Stromal cell of bone marrow (primary cell): Measurements from ENCODE around the gene POU2F1.

Source experiments
- DNase-seq: peaks from one replicate; pipeline ENCODE4 v3.0.0-alpha.2; 2012; ENCODE audit warnings: low read depth

The POU2F1 gene

DNA sequence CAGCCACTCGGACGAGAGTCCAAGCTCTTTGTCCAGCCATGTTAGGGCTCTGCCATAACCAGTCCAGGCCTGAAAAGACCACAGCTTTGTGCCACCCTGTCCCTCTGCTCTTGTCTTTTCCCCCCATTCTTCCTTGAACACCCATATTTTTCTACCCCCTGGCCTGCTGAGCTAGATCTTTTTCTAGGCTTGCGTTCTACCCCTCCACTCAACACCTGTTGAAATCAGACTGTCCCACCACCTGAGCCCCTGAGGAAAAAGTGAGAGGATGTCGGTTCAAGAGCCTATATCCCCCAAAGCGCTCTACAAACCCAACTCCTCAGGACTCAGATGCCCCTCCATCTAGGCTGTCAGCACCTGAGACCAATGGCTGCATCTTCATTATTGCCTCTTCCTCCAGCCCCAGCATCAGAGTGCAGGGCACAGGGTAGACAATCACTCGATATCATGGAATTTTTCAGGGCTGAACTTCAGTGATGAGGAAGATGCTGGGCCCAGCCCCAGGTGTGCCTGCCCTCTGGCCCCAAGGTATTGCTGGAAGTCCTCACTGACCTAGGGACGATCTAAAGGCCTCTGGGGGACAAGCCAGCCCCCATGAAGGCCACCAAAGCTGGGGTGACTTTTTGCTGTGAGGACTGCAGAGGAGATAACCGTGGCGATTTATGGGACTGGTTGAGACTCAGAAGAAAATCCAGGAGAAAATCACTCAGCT is 222.3 kb downstream of the POU2F1 start:
- DNase-seq = no peak

DNA sequence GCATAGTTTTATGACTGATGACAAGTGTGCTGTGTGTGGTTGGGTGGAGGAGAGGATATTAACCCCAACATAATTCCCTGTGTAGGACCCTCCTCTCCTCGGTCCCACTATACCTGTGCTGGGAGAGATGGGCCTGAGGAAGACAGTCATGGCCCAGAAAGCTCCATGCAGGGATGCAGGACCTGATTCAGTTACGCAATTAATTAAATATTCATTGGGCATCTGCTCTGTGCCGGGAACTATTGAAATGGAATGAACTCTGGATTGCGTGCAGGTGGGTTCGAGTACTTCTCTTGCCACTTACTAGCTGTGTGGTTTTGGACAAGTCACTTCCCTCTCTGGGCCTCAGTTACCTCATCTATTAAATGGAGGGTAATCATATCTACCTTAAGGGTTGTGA is 223.1 kb downstream of the POU2F1 start:
- DNase-seq = no peak

GRCh38 chr1:167446966-167447365 is 226.3 kb downstream of the POU2F1 start:
- DNase-seq = no peak

- no peak for DNase-seq
Observed at GRCh38 chr1:167447521-167448136, 226.9 kb downstream of the POU2F1 start.

GRCh38 chr1:167450843-167451242 is 230.2 kb downstream of the POU2F1 start:
- no peak for DNase-seq

DNA sequence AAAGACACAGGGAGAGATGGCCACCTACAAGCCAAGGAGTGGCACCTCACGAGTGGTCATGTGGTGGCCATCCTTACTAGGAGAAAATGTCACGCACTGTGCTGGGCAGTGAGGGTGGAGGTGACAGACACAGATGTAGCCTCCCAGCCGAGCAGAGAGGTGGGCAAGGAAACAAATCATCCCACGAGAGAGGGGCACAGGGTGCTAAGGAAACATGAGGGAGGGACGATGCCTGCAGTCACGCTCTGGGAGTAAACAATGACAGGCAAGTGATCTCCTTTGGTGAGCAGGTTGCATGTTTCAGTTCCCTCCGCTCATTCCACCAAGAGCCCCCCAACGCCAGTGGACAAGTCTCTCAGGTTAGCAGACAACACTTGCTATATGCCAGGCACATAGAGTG is 231.8 kb downstream of the POU2F1 start:
- DNase-seq = no peak

DNA sequence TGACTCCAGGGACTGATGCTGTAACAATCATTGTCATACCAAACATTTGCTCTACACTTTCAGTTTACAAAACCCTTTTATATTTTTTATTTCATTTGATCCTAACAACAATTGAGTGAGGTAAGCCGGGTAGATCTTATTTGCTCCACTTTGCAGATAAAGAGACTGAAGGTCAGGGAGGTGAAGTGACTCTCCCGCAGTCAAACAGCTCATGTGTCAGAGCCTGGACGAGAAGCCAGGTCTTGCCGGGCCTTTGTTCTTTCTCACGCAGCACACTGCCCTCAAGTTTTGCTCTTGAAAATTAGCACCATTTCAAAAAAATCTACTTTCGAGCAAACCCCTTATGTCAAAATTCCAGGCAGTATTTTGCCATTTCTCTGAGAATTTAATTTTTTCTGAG is 232.4 kb downstream of the POU2F1 start:
- no peak for DNase-seq

GRCh38 chr1:167454304-167454893 is 233.7 kb downstream of the POU2F1 start:
- no peak for DNase-seq

DNA sequence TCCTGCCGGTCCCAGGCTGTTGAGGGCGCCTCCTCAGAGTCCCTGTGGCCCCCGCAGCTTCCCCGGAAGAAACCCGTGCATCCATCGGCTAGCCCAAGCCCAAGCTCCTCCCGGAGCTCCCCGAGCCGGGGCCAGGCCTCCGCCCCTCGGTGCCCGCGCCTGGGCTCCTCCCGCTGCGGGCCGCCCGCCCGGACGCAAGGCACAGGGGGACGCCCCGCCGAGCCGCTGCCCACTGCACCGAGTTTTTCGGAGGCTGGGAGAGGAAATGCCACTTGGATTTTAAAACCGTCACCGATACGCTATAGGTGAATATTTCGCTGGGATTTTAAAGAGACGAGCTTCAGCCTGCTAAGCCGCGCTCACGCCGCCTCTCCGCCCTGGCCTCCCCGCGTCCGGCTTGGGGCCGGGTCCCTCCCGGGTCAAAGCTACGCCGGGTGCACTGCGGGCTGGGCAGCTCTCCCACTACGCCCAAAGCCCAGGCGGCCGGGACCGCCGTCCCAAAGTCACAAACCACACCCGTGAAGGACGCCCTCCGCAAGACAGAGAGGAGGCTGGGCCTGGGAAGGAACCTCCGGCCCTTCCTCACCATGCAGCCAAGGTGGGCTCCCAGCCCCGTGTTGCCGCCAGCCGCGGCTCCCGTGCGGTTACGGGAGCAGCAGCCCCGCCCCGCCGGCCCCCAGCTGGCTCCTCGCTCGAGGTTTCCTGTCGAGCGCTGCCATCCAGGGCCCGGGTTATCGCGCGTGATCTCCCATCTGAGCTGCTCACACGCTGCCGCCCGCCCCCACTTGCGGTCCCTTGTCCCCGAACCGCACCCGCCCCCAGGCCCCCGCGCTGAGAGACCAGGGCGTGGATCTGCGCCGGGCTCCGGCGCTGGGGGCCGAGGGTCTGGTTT is 234.5 kb downstream of the POU2F1 start:
- no peak for DNase-seq

GRCh38 chr1:167455786-167456446 is 235.2 kb downstream of the POU2F1 start:
- DNase-seq = no peak

DNA sequence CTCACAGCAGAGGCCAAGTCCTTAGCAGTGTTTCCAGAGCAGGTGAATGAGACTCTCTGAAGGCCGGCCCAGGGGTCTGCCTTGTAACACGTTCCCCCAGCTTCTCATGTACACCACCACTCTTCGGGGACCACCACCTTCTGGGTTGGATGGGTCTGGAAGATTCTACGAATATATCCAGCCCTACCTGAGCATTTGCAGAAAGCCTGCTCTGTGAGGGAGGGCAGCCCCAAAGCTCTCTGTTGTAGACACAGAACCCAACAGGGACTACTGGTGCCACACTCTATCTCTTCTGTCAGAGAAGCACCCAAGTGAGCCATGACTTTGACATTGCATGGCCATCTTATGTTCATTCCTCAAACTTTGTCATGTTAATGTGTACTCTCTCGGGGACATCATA is 235.8 kb downstream of the POU2F1 start:
- no peak for DNase-seq

DNA sequence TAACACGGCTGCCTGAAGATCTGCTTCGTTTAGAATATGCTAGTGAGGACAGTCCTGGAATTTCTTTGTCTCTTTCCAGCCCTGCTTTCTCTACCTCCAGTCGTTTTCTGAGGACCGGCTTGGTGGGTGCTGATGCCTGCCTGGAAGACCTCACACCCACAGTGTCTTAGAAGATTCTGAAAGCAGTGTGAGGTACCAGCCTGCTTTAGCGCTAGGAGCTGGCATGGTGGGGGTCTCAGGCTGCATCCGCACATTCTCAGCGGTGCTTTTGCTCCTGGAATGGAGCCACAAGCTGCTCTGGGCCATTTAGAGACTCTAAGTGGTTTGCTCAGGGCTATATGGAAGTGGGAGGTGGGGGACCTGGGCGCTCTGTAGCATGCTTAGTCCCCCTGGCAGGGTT is 236.2 kb downstream of the POU2F1 start:
- DNase-seq = no peak

DNA sequence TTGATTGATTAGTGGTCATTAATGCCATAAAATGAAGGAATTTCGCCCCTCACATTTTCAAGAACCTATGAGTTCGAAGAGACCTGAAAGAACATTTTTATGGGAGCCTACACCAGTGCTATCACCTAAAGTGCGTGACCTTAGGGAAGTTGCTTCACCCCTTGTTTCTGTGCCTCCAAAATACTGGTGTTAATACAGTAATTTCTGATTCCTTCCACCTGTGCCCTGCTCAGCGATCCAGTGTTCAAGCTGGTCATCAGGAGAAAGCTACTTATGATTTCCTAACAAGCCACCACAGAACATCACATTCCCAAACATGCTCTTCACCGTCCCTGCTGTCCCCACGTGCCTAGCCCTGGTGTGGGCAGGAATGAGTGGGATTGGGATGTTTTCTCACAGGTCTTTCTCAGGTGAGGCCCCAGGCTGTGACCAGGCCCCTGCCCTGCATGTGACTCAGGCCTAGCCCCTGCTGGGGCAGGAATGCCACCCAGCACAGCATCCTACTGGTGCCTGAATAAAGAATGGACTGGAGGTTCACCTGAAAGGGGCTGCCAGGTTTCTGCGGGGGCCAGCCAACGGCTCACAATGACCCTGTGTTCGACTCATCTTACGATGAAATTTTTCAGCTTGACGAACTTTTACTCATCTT is 237.4 kb downstream of the POU2F1 start:
- no peak for DNase-seq

DNA sequence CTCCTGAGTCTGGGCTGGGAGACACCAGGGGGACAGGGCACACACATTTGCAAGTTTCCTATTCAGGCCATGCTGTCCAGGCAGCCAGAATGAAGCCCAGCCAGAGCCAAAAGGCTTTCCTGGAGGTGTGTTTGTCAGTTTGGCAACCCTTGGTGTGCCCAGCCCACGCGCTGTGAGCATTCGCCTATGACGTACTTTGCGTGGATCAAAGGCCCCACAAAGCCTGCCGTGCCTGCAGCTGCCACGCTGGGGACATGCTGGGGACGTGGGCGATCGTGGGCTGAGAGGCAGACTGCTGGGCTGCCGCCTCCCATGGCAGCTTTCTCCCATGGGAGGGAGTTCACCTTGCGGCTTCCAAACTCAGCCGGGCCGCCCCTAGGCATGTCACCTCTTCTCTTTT is 240.2 kb downstream of the POU2F1 start:
- no peak for DNase-seq

- no peak for DNase-seq
Observed at GRCh38 chr1:167462341-167462740, 241.7 kb downstream of the POU2F1 start.

- DNase-seq = no peak
Observed at GRCh38 chr1:167463080-167463479, 242.4 kb downstream of the POU2F1 start.

DNA sequence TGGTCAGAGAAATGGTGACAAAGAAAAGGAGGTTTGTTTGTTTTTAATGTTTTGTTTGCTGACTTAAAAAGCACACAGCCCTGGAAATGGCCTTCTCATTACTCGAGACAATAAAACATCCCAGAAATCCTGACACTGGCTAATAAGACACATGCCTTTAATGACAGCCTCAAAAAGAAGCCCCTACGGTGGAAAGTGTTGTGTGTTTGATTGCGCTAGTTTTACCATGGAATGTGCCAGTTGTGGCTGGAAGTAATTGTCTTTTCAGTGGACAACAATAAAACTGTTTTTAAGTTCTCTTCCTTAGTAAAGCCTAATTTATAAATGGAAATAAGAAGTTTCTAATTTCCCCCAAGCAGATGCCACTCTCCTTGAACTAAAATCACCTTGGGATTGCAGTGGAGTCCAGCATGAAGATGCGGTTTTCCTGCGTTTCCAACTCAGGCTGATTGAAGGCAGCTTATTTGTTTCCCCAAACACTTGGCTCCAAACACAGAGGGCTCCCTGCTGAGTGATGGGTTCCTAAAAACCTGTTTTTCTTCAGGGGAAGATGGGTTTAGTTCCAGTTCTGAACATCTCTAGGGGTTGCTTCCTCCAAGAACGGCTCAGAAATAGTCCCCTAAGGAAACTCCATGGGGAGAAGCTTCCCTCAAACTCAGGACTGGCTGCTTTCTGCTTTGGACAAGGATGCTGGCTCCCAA is 243.3 kb downstream of the POU2F1 start:
- no peak for DNase-seq

- DNase-seq = no peak
Observed at GRCh38 chr1:167465018-167465417, 244.3 kb downstream of the POU2F1 start.

DNA sequence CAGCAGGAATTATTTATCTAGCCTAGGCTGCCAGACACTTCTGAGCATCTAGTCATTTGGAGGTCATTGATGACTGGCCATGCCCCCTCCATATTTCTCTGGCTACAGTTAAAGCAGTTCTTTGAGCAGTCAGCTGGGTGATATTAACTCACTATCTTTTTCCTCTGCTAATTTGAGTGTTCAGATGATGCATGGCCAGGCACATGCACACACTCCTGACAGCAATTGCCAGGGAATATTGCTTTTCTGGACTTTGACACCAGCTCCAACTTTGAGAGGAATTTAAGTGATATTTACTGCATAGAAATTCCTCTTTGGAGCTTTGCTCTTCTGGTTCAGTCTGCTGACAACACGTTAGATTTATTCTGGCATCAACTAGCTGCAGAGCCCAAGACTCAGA is 245.1 kb downstream of the POU2F1 start:
- DNase-seq = no peak

DNA sequence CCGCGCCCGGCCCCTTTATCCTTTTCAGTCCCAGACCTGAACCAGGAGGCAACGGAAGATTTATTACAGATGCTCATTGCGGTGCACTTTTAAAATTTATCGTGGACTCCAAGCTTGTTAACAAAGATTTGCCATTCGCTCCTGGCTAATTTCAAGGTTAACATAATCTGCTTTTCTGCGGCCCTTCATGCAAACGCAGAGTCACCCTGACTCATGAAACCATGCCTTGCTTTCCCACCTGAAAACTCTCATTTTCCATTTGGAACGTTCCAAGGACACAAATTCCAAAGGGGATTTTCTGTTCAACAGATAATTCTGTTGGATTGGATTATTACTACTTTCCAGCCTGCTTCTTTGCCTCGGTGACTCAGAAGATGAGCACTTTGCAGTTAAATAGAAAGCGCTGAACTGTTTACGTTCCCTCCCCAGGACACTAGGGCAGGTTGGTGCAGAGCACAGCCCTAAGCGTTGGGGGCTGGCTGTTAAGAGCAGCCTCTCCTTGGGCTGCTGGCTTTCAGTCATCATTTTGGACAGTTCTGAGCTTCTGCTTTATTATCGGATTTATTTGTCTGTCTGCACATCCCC is 246.5 kb downstream of the POU2F1 start:
- no peak for DNase-seq

GRCh38 chr1:167467752-167468151 is 247.1 kb downstream of the POU2F1 start:
- no peak for DNase-seq
